Tibial nerve (tissue), 3 donors: Measurements from ENCODE around the gene DNASE2B.

Source experiments
- CTCF ChIP-seq, 5 experiments: fragments of 200-600 bp in 3 of 5; fragments of 450-650 bp in 2 of 5; sonication (generic) in 3 of 5; IDR thresholded peaks; one replicate each; pipeline ENCODE4 v1.5.1; 2016 to 2019; ENCODE audit warnings: antibody characterized with exemption in 5 of 5, mild to moderate bottlenecking in 3 of 5, moderate library complexity in 2 of 5
- POLR2A ChIP-seq, 2 donors: fragments of 450-650 bp; IDR thresholded peaks; one replicate each; pipeline ENCODE4 v1.6.1; 2017; ENCODE audit warnings: antibody characterized with exemption in 2 of 2, mild to moderate bottlenecking in 2 of 2, moderate library complexity in 2 of 2

- TF ChIP-seq CTCF (IDR thresholded peaks at IDR 0.05) (peak; percentile 68 to 79 (median 72)), POLR2A (IDR thresholded peaks at IDR 0.05) (no peak)
Measured at GRCh38 chr1:84433258-84434080, 35.2 kb downstream of the DNASE2B start.
